K562 (cell line): ENCODE data around the gene SAP25. TPM values are rescaled to one million over a fixed set of nuclear protein-coding genes. Genes with fewer than 3 reads are reported as not detected.

Experiments
- DPF2 ChIP-seq: fragments of 450-650 bp; IDR thresholded peaks from 2 replicates; pipeline ENCODE4 v1.6.1; 2016
- EZH2 ChIP-seq: IDR thresholded peaks from 2 replicates; pipeline ENCODE4 v1.6.1; 2012; ENCODE audit warnings: low read depth, mild to moderate bottlenecking, inconsistent platforms, low read length, borderline replicate concordance
- RAD51 ChIP-seq: fragments of 450-650 bp; IDR thresholded peaks from 2 replicates; pipeline ENCODE4 v1.7.1; 2016; ENCODE audit warnings: low read depth, mild to moderate bottlenecking, borderline replicate concordance
- RBM17 ChIP-seq: fragments of 200-400 bp; formaldehyde crosslinking; IDR thresholded peaks from 2 replicates; pipeline ENCODE4 v1.6.1; 2017; ENCODE audit warnings: low read depth, mild to moderate bottlenecking, low read length, borderline replicate concordance
- SP2 ChIP-seq: IDR thresholded peaks from 2 replicates; pipeline ENCODE4 v1.6.1; 2011; ENCODE audit warnings: mild to moderate bottlenecking, low read depth, low read length, moderate library complexity; ENCODE audit not compliant: poor library complexity, severe bottlenecking; ENCODE audit errors: extremely low read depth
- STAT5B ChIP-seq: fragments of 250-450 bp; sonication (Bioruptor Pico); IDR thresholded peaks from 2 replicates; pipeline ENCODE4 v1.8.0; 2021; ENCODE audit warnings: mild to moderate bottlenecking, inconsistent platforms
- TARDBP ChIP-seq: fragments of 450-650 bp; IDR thresholded peaks from 2 replicates; pipeline ENCODE4 v1.6.1; 2016
- TBP ChIP-seq: optimal IDR thresholded peaks from 2 replicates; pipeline ENCODE3; 2011; ENCODE audit warnings: low read depth, low read length, improper control_type of control experiment
- TEAD2 ChIP-seq: fragments of 450-650 bp; IDR thresholded peaks from 2 replicates; pipeline ENCODE4 v1.6.1; 2016; ENCODE audit warnings: missing genetic modification characterization, control low read depth, missing compliant biosample characterization
- ZKSCAN1 ChIP-seq: fragments of 150-350 bp; IDR thresholded peaks from 2 replicates; pipeline ENCODE4 v1.6.1; 2016; ENCODE audit warnings: low read depth, low read length
- ZNF146 ChIP-seq: IDR thresholded peaks from one replicate; pipeline ENCODE4 v1.6.1; 2018; ENCODE audit warnings: missing compliant biosample characterization; ENCODE audit not compliant: unreplicated experiment
- polyA plus RNA-seq, 8 experiments: library from polyadenylated mRNA; depleted of rRNA in 4 of 8; stranded (reverse) in 5 of 8; unstranded in 3 of 8; fragments of >200 nt; fragmentation: Nextera tagmentation in 2 of 8; fragmentation: Illumina TruSeq in 1 of 8; extraction: Ambion mirVana in 2 of 8; extraction: Trizol in 1 of 8; gene quantifications; 2 replicates each; pipeline versions ENCODE4 v1.2.1 to v1.2.3, GENCODE V29; 2011 to 2014; ENCODE audit warnings: inconsistent platforms in 1 of 8, missing spikeins in 1 of 8
- total RNA-seq, 7 experiments: library from RNA; depleted of rRNA in 6 of 7; stranded (reverse); fragments of >200 nt in 6 of 7; fragmentation: Illumina TruSeq in 2 of 7; extraction: Trizol in 2 of 7; gene quantifications; 2 replicates each; pipeline versions ENCODE4 v1.2.1 to v1.2.3, GENCODE V29; 2011 to 2021; ENCODE audit warnings: low replicate concordance in 1 of 7
- TF ChIP-seq, protein P1 (sequence below), 2 experiments: fragments of 450-650 bp in 1 of 2; IDR thresholded peaks; 2 replicates each; pipeline ENCODE4 v1.6.1; 2011 to 2017; ENCODE audit warnings: low read depth in 2 of 2, antibody characterized with exemption in 1 of 2, borderline replicate concordance in 1 of 2, low read length in 1 of 2, mild to moderate bottlenecking in 1 of 2, mixed read lengths in 1 of 2; ENCODE audit not compliant: control insufficient read depth in 1 of 2
- TF ChIP-seq, protein P2 (sequence below): fragments of 450-650 bp; formaldehyde crosslinking; IDR thresholded peaks from 2 replicates; pipeline ENCODE4 v1.4.0; 2020; ENCODE audit warnings: mild to moderate bottlenecking, moderate library complexity
- TF ChIP-seq, protein P3 (sequence below): fragments of 450-650 bp; formaldehyde crosslinking; IDR thresholded peaks from 2 replicates; pipeline ENCODE4 v1.4.0; 2020; ENCODE audit warnings: mild to moderate bottlenecking
- TF ChIP-seq, protein P4 (sequence below): fragments of 450-650 bp; IDR thresholded peaks from 2 replicates; pipeline ENCODE4 v1.6.1; 2017; ENCODE audit warnings: mild to moderate bottlenecking, moderate library complexity
- TF ChIP-seq, protein P5 (sequence below), 3 experiments: fragments of 200-800 bp in 1 of 3; fragments of 250-450 bp in 1 of 3; fragments of 450-650 bp in 1 of 3; sonication (Bioruptor Pico) in 1 of 3; sonication (Bioruptor generic) in 1 of 3; formaldehyde crosslinking in 1 of 3; IDR thresholded peaks; 2 replicates each; pipeline versions ENCODE4 v1.6.1 to v1.8.0; 2016 to 2022; ENCODE audit warnings: mild to moderate bottlenecking in 2 of 3, missing genetic modification characterization in 2 of 3, missing compliant biosample characterization in 1 of 3, moderate library complexity in 1 of 3

Gene SAP25
- total and polyA plus RNA-seq, 9 of the 15 experiments (the other 6 are each of a cell fraction or from before 2014, with no cell fraction given), result 0.13 to 5.3 (median 0.78) TPM; not detected in 1

DNA sequence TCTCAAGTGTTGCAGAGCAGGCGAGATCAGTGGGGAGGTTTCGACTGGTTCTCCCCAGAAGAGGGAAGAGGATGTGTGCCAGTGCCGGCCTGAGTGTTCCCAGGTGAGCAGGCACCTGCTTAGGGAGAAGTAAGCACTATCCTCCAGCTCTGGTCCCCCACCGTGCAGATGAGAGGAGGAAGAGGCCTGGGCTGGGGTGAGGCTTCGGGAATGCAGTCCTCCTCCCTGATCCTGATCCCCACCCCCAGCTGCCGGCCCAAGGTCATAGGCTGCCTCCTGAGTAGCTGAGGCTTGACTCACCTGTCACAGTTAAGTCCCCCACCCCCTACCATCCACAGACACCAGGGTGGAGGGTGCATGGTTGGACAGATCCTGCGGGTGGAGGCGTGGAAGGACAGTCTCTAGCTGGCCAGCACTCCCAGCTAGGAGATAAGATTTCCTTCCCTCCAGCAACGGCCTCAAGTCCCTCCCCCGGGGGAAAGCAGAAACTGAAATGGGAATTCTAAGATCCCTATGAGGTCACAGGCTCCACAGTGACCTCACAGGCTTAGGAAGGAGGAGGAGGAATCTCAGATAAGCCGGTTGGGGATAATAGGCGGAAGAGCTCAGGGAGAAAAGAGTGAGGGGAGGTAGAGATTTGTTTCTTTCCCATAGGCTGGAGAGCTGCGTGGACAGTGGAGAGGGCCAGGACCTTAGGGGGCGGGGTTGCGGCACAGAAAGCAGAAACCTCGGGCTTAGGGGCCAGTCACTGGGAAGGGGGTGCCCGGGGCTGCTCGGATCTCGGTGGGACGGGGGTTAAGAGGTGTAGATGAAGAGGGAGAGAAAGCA, 11.2 kb upstream of the SAP25 start (continued):
- TF ChIP-seq, protein P1, sequence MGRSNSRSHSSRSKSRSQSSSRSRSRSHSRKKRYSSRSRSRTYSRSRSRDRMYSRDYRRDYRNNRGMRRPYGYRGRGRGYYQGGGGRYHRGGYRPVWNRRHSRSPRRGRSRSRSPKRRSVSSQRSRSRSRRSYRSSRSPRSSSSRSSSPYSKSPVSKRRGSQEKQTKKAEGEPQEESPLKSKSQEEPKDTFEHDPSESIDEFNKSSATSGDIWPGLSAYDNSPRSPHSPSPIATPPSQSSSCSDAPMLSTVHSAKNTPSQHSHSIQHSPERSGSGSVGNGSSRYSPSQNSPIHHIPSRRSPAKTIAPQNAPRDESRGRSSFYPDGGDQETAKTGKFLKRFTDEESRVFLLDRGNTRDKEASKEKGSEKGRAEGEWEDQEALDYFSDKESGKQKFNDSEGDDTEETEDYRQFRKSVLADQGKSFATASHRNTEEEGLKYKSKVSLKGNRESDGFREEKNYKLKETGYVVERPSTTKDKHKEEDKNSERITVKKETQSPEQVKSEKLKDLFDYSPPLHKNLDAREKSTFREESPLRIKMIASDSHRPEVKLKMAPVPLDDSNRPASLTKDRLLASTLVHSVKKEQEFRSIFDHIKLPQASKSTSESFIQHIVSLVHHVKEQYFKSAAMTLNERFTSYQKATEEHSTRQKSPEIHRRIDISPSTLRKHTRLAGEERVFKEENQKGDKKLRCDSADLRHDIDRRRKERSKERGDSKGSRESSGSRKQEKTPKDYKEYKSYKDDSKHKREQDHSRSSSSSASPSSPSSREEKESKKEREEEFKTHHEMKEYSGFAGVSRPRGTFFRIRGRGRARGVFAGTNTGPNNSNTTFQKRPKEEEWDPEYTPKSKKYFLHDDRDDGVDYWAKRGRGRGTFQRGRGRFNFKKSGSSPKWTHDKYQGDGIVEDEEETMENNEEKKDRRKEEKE (IDR thresholded peaks at IDR 0.05; ENCODE audit: borderline replicate concordance in 1 of 2, control insufficient read depth in 1 of 2, low read depth in 2 of 2, low read length in 1 of 2), result no peak
- TF ChIP-seq STAT5B, result no peak
- TF ChIP-seq, protein P2, sequence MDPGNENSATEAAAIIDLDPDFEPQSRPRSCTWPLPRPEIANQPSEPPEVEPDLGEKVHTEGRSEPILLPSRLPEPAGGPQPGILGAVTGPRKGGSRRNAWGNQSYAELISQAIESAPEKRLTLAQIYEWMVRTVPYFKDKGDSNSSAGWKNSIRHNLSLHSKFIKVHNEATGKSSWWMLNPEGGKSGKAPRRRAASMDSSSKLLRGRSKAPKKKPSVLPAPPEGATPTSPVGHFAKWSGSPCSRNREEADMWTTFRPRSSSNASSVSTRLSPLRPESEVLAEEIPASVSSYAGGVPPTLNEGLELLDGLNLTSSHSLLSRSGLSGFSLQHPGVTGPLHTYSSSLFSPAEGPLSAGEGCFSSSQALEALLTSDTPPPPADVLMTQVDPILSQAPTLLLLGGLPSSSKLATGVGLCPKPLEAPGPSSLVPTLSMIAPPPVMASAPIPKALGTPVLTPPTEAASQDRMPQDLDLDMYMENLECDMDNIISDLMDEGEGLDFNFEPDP (CRISPR knock-in tag), result no peak
- TF ChIP-seq, protein P3, sequence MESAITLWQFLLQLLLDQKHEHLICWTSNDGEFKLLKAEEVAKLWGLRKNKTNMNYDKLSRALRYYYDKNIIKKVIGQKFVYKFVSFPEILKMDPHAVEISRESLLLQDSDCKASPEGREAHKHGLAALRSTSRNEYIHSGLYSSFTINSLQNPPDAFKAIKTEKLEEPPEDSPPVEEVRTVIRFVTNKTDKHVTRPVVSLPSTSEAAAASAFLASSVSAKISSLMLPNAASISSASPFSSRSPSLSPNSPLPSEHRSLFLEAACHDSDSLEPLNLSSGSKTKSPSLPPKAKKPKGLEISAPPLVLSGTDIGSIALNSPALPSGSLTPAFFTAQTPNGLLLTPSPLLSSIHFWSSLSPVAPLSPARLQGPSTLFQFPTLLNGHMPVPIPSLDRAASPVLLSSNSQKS (CRISPR knock-in tag), result no peak
- TF ChIP-seq EZH2, result no peak
- TF ChIP-seq ZKSCAN1, result no peak
- TF ChIP-seq DPF2, result peak; percentile 36; the same call in 1 of the 2 replicates
- TF ChIP-seq TARDBP, result 0 out of 2 replicates have a peak, but pooled peaks have one; percentile 23
- TF ChIP-seq RAD51, result no peak
- TF ChIP-seq RBM17, result no peak
- no peak for TF ChIP-seq TEAD2 (tag)
- TF ChIP-seq, protein P4, sequence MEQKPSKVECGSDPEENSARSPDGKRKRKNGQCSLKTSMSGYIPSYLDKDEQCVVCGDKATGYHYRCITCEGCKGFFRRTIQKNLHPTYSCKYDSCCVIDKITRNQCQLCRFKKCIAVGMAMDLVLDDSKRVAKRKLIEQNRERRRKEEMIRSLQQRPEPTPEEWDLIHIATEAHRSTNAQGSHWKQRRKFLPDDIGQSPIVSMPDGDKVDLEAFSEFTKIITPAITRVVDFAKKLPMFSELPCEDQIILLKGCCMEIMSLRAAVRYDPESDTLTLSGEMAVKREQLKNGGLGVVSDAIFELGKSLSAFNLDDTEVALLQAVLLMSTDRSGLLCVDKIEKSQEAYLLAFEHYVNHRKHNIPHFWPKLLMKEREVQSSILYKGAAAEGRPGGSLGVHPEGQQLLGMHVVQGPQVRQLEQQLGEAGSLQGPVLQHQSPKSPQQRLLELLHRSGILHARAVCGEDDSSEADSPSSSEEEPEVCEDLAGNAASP, result no peak
- no peak for TF ChIP-seq TBP
- TF ChIP-seq, protein P5, sequence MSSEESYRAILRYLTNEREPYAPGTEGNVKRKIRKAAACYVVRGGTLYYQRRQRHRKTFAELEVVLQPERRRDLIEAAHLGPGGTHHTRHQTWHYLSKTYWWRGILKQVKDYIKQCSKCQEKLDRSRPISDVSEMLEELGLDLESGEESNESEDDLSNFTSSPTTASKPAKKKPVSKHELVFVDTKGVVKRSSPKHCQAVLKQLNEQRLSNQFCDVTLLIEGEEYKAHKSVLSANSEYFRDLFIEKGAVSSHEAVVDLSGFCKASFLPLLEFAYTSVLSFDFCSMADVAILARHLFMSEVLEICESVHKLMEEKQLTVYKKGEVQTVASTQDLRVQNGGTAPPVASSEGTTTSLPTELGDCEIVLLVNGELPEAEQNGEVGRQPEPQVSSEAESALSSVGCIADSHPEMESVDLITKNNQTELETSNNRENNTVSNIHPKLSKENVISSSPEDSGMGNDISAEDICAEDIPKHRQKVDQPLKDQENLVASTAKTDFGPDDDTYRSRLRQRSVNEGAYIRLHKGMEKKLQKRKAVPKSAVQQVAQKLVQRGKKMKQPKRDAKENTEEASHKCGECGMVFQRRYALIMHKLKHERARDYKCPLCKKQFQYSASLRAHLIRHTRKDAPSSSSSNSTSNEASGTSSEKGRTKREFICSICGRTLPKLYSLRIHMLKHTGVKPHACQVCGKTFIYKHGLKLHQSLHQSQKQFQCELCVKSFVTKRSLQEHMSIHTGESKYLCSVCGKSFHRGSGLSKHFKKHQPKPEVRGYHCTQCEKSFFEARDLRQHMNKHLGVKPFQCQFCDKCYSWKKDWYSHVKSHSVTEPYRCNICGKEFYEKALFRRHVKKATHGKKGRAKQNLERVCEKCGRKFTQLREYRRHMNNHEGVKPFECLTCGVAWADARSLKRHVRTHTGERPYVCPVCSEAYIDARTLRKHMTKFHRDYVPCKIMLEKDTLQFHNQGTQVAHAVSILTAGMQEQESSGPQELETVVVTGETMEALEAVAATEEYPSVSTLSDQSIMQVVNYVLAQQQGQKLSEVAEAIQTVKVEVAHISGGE (CRISPR knock-in tag; IDR thresholded peaks at IDR 0.05), result no peak
- TF ChIP-seq ZNF146 (CRISPR knock-in tag), result no peak
- TF ChIP-seq SP2, result no peak
